GM12872 (cell line): ENCODE measurements around the gene AHI1.

Experiments used
- TF ChIP-seq, protein P1 (sequence below): IDR thresholded peaks from 3 replicates; pipeline ENCODE4 v1.5.1; 2011; ENCODE audit warnings: low read depth, mild to moderate bottlenecking, low read length, moderate library complexity; ENCODE audit not compliant: insufficient read depth

The AHI1 gene

DNA sequence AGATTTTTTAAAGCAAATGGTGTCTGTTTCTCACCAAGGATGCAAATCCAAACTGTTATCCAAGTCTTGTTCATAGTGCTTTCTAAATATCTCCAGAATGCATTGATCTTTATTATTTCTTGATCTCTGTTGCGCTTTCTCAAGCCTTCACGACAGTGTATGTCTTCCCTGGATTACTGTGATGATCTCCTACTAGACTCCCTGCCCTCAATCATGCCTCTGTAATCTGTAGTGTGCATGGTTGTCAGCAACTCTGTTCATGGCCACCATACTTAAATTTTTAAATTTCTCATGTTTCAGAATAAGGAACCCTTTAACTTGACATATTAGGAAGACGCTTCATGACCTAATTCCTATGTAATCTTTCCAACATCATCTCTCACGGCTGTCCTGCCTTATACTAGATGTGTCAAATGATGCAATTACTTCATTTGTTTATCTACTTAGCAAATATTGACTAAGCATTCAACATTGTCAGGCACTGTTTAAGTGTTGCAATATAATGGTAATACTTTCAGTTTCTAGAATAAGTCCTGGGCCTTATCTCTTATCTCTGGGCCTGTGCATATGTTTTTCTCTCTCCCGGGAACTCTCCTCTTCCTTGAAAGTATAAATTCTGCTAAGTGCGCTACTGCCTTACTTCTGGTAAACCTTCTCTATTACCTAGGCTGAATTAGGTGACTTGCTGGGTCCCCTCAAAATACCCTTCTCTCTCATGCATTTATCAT is 25.6 kb upstream of the AHI1 start:
- TF ChIP-seq, protein P1, sequence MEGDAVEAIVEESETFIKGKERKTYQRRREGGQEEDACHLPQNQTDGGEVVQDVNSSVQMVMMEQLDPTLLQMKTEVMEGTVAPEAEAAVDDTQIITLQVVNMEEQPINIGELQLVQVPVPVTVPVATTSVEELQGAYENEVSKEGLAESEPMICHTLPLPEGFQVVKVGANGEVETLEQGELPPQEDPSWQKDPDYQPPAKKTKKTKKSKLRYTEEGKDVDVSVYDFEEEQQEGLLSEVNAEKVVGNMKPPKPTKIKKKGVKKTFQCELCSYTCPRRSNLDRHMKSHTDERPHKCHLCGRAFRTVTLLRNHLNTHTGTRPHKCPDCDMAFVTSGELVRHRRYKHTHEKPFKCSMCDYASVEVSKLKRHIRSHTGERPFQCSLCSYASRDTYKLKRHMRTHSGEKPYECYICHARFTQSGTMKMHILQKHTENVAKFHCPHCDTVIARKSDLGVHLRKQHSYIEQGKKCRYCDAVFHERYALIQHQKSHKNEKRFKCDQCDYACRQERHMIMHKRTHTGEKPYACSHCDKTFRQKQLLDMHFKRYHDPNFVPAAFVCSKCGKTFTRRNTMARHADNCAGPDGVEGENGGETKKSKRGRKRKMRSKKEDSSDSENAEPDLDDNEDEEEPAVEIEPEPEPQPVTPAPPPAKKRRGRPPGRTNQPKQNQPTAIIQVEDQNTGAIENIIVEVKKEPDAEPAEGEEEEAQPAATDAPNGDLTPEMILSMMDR, result no peak

GRCh38 chr6:135521431-135521830 is 23.9 kb upstream of the AHI1 start:
- TF ChIP-seq, protein P1, result no peak

GRCh38 chr6:135520781-135521180 is 23.2 kb upstream of the AHI1 start:
- TF ChIP-seq, protein P1, result no peak

- TF ChIP-seq, protein P1, result no peak
These were observed 21.8 kb upstream of the AHI1 start for GRCh38 chr6:135519348-135519747.

DNA sequence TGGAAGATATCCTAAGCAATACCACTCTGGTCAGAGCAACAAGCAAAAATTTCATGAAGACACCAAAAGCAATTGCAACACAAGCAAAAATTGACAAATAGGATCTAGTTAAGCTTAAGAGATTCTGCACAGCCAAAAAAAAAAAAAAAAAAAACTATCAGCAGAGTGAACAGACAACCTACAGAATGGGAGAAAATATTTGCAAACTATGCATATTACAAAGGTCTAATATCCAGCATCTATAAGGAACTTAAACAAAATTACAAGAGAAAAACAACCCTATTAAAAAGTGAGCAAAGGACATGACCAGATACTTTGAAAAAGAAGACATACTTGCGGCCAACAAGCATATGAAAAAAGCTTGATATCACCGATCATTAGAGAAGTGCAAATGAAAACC is 20.0 kb upstream of the AHI1 start:
- TF ChIP-seq, protein P1, result no peak

GRCh38 chr6:135514706-135515105 is 17.2 kb upstream of the AHI1 start:
- TF ChIP-seq, protein P1, result no peak

DNA sequence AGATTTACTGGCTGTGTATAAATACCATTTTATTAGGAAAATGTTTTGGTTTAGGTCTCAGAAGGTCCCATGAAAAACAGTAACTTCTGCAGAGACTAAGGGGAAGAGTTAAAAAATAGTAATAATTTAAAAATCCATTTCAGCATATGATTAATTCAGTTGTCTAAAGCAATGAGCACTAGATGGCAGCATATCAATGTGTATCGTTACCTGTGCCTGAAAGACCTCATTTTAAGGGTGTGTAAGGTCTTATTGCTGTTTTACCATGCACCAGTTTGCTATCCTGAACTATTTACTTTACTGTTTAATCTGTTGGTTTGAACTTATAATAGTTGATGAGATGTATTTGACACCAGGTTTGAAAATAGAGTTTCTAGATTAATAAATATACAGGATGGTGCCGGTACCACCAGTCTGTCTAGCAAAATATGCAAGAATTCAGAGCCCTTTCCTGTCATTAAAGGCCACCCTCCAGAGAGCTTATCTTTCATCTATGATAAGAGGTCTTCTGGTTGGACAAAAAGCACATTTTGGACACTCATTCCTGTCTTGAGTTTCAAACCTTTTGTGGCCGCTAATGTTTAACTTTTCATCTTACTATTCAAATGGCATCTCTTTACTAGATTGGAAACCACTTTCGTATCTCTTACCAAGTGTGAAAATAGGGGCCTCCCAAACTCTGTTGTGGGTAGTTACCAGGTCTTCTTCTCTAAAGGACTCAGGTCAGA is 8.9 kb upstream of the AHI1 start:
- TF ChIP-seq, protein P1, result peak; percentile 47
